ENCODE measurements around the gene IL1RAP. TPM values are rescaled to one million over a fixed set of nuclear protein-coding genes. Genes with fewer than 3 reads are reported as not detected.
A peak's percentile ranks its signal among the peaks of the same experiment; 100 is the strongest.

Gene IL1RAP
- total RNA-seq, 1 experiment from 2014 or later = 186 TPM

DNA sequence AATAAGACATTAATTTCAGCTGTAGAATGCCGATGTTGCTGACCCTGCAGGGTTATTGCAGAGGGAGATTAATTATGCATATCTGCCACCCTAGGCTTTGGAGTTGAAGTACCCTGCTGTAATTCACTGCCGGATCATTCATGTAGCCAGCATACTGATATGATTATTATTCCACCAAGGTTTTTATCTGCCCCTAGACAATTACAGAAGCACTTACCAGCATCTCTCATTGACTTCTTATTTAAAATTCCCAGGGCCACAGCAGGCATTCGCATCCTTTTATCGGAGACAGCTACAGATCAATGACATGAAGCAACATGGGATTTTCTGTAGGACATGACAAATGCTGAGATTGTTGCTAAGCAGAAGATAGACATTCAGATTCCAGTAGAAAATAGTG, 31.3 kb downstream of the IL1RAP start:
- H3K4me3 Mint-ChIP-seq (ENCODE audit: low read depth, unreplicated experiment) = no peak overlapping the region
- peaks cover 60% of the 10 kb centered on the region for H3K4me1 Mint-ChIP-seq (ENCODE audit: low read depth, unreplicated experiment)
- no peaks in the 10 kb centered on the region for H3K9me3 Mint-ChIP-seq (ENCODE audit: low read depth, unreplicated experiment)
- intact Hi-C loops (cut with micrococcal nuclease; ENCODE audit: unreplicated experiment) = no loop called here
- H3K36me3 Mint-ChIP-seq (ENCODE audit: insufficient read depth, unreplicated experiment) = peaks cover 46% of the 10 kb centered on the region
- TF ChIP-seq CTCF (IDR thresholded peaks at IDR 0.05; ENCODE audit: unreplicated experiment) = no peak
- DNase-seq = no peak
- H3K27ac Mint-ChIP-seq (ENCODE audit: unreplicated experiment) = no peak overlapping the region
- CTCF ChIA-PET = interaction anchor here (1.0 kb wide), 1 partner anchor 28 kb away, joined by 3 read pairs; no protein-coding TSS in a partner anchor
- no TSS peak for BruUV-seq (replicated peaks)
- no peaks in the 10 kb centered on the region for H3K27me3 Mint-ChIP-seq (ENCODE audit: unreplicated experiment)

- no peak for DNase-seq
- intact Hi-C loops (cut with micrococcal nuclease; ENCODE audit: unreplicated experiment) = no loop called here
Observed at GRCh38 chr3:190546881-190547510, 33.1 kb downstream of the IL1RAP start.

GRCh38 chr3:190548031-190548656, 34.3 kb downstream of the IL1RAP start:
- CTCF ChIA-PET = interaction anchor here (1.0 kb wide), 1 partner anchor 14 kb away, joined by 3 read pairs; no protein-coding TSS in a partner anchor
- peaks cover 3% of the 10 kb centered on the region for H3K9me3 Mint-ChIP-seq (ENCODE audit: low read depth, unreplicated experiment)
- BruUV-seq (replicated peaks) = no TSS peak
- no peak for DNase-seq
- peaks cover 41% of the 10 kb centered on the region for H3K4me1 Mint-ChIP-seq (ENCODE audit: low read depth, unreplicated experiment)
- H3K4me3 Mint-ChIP-seq (ENCODE audit: low read depth, unreplicated experiment) = no peak overlapping the region
- intact Hi-C loops (cut with micrococcal nuclease; ENCODE audit: unreplicated experiment) = no loop called here
- no peak for TF ChIP-seq CTCF (IDR thresholded peaks at IDR 0.05; ENCODE audit: unreplicated experiment)
- H3K36me3 Mint-ChIP-seq (ENCODE audit: insufficient read depth, unreplicated experiment) = peaks cover 44% of the 10 kb centered on the region
- H3K27ac Mint-ChIP-seq (ENCODE audit: unreplicated experiment) = peak overlapping the region; percentile 44
- H3K27me3 Mint-ChIP-seq (ENCODE audit: unreplicated experiment) = no peaks in the 10 kb centered on the region

More at GRCh38 chr3:190546881-190547510, 33.1 kb downstream of the IL1RAP start:
- Mint-ChIP-seq H3K9me3 (ENCODE audit: low read depth, unreplicated experiment) (no peaks in the 10 kb centered on the region), H3K4me3 (ENCODE audit: low read depth, unreplicated experiment) (no peak overlapping the region), H3K4me1 (ENCODE audit: low read depth, unreplicated experiment) (peaks cover 52% of the 10 kb centered on the region), H3K27me3 (ENCODE audit: unreplicated experiment) (no peaks in the 10 kb centered on the region), H3K36me3 (ENCODE audit: insufficient read depth, unreplicated experiment) (peaks cover 41% of the 10 kb centered on the region), H3K27ac (ENCODE audit: unreplicated experiment) (no peak overlapping the region)
- TF ChIP-seq CTCF (IDR thresholded peaks at IDR 0.05; ENCODE audit: unreplicated experiment) = no peak
- CTCF ChIA-PET = interaction anchor here (1.0 kb wide), 1 partner anchor 13 kb away, joined by 3 read pairs; no protein-coding TSS in a partner anchor
- BruUV-seq (replicated peaks) = no TSS peak

DNA sequence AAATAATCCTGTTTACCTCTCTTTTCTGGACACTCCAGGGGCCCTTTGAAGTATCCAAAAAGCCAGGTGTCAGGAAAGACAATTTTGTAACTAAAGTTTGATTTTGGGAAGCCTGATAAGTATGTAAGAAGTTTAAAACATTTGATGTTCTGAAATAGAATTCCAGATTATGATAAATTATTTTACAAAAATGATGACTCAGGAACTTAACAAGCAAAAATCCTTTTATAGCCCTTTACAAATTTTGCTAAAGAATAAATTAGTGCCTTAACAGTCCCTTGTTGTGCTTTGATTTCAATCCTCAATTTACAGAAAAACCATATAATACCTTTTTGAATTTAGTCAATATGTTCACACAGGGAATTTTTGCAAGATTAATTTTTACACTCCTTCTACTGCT, 38.1 kb downstream of the IL1RAP start:
- DNase-seq = no peak
- no peak overlapping the region for H3K27ac Mint-ChIP-seq (ENCODE audit: unreplicated experiment)
- intact Hi-C loops (cut with micrococcal nuclease; ENCODE audit: unreplicated experiment) = no loop called here
- no peaks in the 10 kb centered on the region for H3K27me3 Mint-ChIP-seq (ENCODE audit: unreplicated experiment)
- CTCF ChIA-PET = no interaction called here
- peaks cover 53% of the 10 kb centered on the region for H3K4me1 Mint-ChIP-seq (ENCODE audit: low read depth, unreplicated experiment)
- peaks cover 52% of the 10 kb centered on the region for H3K36me3 Mint-ChIP-seq (ENCODE audit: insufficient read depth, unreplicated experiment)
- H3K9me3 Mint-ChIP-seq (ENCODE audit: low read depth, unreplicated experiment) = peaks cover 3% of the 10 kb centered on the region
- BruUV-seq (replicated peaks) = no TSS peak
- H3K4me3 Mint-ChIP-seq (ENCODE audit: low read depth, unreplicated experiment) = no peak overlapping the region
- TF ChIP-seq CTCF (IDR thresholded peaks at IDR 0.05; ENCODE audit: unreplicated experiment) = no peak
